Measurements from ENCODE around the gene GLMP. TPM values are rescaled to one million over a fixed set of nuclear protein-coding genes. Genes with fewer than 3 reads are reported as not detected.

The GLMP gene
- total and polyA plus RNA-seq, 2 donors (not counting 3 experiments of a cell fraction or from before 2014, with no cell fraction given): 84.3 to 109 TPM

DNA sequence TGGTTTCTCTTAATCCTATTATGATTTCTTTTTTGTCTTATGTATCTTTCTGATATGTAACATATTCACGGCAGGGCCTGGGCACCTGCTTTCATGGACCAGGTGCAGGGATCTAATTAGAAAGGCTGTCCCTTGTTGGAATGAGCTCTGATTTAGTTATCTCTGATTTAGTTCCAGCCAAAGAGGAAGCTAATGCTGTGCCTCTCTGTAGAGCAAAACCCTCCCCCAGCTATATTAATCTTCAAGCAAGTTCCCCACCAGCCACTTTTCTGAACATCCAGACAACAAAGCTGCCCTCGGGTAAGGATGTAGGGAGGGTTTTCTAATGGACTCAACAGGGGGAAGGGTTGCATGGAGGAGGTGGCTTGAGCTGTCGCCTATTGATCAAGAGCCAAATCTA is 48.9 kb upstream of the GLMP start:
- Histone ChIP-seq H2AFZ (ENCODE audit: low read depth, low read length) (no peak overlapping the region), H3K27me3 (ENCODE audit: control insufficient read depth in 2 of 2, insufficient read depth in 2 of 2, low read length in 2 of 2) (peaks cover 20 to 29% of the 10 kb centered on the region in 2 experiments), H3K9ac (replicated peaks; ENCODE audit: extremely low read depth, insufficient read depth, low read length) (no peak overlapping the region), H3K9me3 (replicated peaks; ENCODE audit: control insufficient read depth, insufficient read depth, low read length) (no peaks in the 10 kb centered on the region), H3K36me3 (ENCODE audit: control insufficient read depth in 2 of 2, extremely low read depth in 1 of 2, insufficient read depth in 2 of 2, low read length in 2 of 2) (no peaks in the 10 kb centered on the region), H3K27ac (ENCODE audit: insufficient read depth, low read depth, low read length) (no peak overlapping the region), H3K9me1 (replicated peaks; ENCODE audit: control insufficient read depth, extremely low read depth, insufficient read depth, low read length) (no peaks in the 10 kb centered on the region), H4K20me1 (replicated peaks; ENCODE audit: control insufficient read depth, extremely low read depth, insufficient read depth, low read length) (no peaks in the 10 kb centered on the region), H3K4me2 (ENCODE audit: insufficient read depth, low read length) (no peak overlapping the region), H3K4me3 (replicated peaks in 1 of 3; ENCODE audit: insufficient read depth in 1 of 3, low read depth in 1 of 3, low read length in 3 of 3) (no peak overlapping the region), H3K4me1 (ENCODE audit: control insufficient read depth, extremely low read depth, insufficient read depth, low read length) (no peaks in the 10 kb centered on the region), H3K79me2 (ENCODE audit: control insufficient read depth, insufficient read depth, low read length) (no peaks in the 10 kb centered on the region)
- no peak for DNase-seq (ENCODE audit: low read depth, low spot score)
- no peak for FAIRE-seq
- POLR2A ChIA-PET: no interaction called here
- CTCF ChIA-PET: interaction anchor here (0.7 to 2.6 kb wide), 4 partner anchors 12 to 102 kb away, joined by 3 to 8 read pairs (median 5); no protein-coding TSS in a partner anchor
- no TSS peak for BruUV-seq (replicated peaks)
- no peak for TF ChIP-seq MYC (IDR thresholded peaks at IDR 0.05; ENCODE audit: low read depth, low read length)
- no peak for TF ChIP-seq GATA2 (IDR thresholded peaks at IDR 0.05; ENCODE audit: insufficient read depth, insufficient read length, low read depth, low read length)
- TF ChIP-seq, protein P1, sequence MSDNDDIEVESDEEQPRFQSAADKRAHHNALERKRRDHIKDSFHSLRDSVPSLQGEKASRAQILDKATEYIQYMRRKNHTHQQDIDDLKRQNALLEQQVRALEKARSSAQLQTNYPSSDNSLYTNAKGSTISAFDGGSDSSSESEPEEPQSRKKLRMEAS (IDR thresholded peaks at IDR 0.05; ENCODE audit: insufficient read depth, insufficient read length): no peak
- TF ChIP-seq EZH2 (IDR thresholded peaks at IDR 0.05; ENCODE audit: borderline replicate concordance, low read depth, low read length, severe bottlenecking): no peak
- no peak for TF ChIP-seq POLR2A (IDR thresholded peaks at IDR 0.05; ENCODE audit: low read depth, low read length)
- TF ChIP-seq JUN (IDR thresholded peaks at IDR 0.05; ENCODE audit: borderline replicate concordance, insufficient read depth, insufficient read length, low read depth): no peak
- TF ChIP-seq POLR2AphosphoS5 (IDR thresholded peaks at IDR 0.05; ENCODE audit: insufficient read depth, low read depth, low read length): no peak
- TF ChIP-seq, protein P2, sequence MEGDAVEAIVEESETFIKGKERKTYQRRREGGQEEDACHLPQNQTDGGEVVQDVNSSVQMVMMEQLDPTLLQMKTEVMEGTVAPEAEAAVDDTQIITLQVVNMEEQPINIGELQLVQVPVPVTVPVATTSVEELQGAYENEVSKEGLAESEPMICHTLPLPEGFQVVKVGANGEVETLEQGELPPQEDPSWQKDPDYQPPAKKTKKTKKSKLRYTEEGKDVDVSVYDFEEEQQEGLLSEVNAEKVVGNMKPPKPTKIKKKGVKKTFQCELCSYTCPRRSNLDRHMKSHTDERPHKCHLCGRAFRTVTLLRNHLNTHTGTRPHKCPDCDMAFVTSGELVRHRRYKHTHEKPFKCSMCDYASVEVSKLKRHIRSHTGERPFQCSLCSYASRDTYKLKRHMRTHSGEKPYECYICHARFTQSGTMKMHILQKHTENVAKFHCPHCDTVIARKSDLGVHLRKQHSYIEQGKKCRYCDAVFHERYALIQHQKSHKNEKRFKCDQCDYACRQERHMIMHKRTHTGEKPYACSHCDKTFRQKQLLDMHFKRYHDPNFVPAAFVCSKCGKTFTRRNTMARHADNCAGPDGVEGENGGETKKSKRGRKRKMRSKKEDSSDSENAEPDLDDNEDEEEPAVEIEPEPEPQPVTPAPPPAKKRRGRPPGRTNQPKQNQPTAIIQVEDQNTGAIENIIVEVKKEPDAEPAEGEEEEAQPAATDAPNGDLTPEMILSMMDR (IDR thresholded peaks at IDR 0.05; ENCODE audit: extremely low read depth in 1 of 2, insufficient read depth in 1 of 2, low read depth in 1 of 2, low read length in 2 of 2): no peak
- no peak for TF ChIP-seq FOS (IDR thresholded peaks at IDR 0.05; ENCODE audit: borderline replicate concordance, insufficient read depth, low read length)
- intact Hi-C loops (cut with micrococcal nuclease) (no loop called here), dilution Hi-C loops (cut with MboI; ENCODE audit: extremely low pct_ligation_motif_present, low sequenced_read_pairs) (no loop called here)

Measured in endothelial cell of umbilical vein (primary cell).